ENCODE measurements around the gene FHL3. TPM values are rescaled to one million over a fixed set of nuclear protein-coding genes. Genes with fewer than 3 reads are reported as not detected.

The FHL3 gene
- total and polyA plus RNA-seq, 2 of the 8 experiments (the other 6 are each of a cell fraction or from before 2014, with no cell fraction given) = 14.3 to 35.6 TPM

DNA sequence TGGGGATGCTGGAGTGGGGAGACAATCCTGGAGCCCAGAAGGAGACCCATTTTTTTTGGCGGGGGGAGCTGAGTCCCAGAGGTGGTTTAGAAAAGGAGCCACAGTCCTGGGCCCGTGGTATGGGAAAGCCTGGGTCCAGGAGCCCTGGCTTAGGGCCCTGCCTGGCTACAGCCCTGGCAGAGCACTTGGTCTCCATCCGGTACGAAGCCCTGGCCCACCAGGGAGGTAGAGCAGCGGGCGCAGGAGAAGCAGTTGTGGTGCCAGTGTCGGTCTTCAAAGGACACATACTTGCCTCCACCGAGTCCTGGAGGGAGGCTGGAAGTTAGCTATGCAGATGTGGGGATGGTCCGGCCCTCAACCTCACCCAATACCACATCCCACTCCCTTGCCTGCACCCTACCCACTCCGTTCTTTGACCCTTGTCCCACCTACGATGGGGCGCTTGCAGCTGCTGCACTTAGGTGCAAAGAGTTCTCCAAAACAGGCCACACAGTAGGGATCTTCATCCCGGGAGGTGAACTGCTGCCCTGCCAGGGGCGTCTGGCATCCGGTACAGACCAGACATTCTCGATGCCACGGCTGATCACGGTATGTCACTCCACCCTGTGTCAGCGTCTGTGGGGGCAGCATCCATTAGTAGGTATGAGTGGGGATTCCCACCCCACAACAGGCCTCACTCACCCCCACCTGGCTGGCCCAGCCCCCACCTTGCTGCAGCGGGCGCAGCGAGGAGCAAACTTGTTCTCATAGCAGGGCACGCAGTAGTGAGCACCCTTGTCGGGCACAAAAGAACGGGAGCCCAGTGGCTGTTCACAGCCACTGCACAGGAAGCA is 7.8 kb downstream of the FHL3 start (continued):
- TF ChIP-seq, protein P1, sequence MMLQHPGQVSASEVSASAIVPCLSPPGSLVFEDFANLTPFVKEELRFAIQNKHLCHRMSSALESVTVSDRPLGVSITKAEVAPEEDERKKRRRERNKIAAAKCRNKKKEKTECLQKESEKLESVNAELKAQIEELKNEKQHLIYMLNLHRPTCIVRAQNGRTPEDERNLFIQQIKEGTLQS (IDR thresholded peaks at IDR 0.05; ENCODE audit: insufficient read depth, low read depth, low read length) = no peak
- TF ChIP-seq EZH2 (IDR thresholded peaks at IDR 0.05; ENCODE audit: low read depth, low read length, severe bottlenecking) (no peak), EP300 (IDR thresholded peaks at IDR 0.05; ENCODE audit: borderline replicate concordance in 1 of 2, low read depth in 2 of 2, low read length in 2 of 2) (no peak), HDAC2 (IDR thresholded peaks at IDR 0.05; ENCODE audit: borderline replicate concordance in 1 of 2, low read depth in 2 of 2, low read length in 2 of 2) (no peak), FOSL1 (IDR thresholded peaks at IDR 0.05; ENCODE audit: insufficient read depth, low read depth, low read length) (no peak), MAFK (IDR thresholded peaks at IDR 0.05; ENCODE audit: low read depth, low read length) (no peak), CTBP2 (IDR thresholded peaks at IDR 0.05; ENCODE audit: borderline replicate concordance, insufficient read depth, insufficient read length, low read length) (no peak)
- TF ChIP-seq, protein P2, sequence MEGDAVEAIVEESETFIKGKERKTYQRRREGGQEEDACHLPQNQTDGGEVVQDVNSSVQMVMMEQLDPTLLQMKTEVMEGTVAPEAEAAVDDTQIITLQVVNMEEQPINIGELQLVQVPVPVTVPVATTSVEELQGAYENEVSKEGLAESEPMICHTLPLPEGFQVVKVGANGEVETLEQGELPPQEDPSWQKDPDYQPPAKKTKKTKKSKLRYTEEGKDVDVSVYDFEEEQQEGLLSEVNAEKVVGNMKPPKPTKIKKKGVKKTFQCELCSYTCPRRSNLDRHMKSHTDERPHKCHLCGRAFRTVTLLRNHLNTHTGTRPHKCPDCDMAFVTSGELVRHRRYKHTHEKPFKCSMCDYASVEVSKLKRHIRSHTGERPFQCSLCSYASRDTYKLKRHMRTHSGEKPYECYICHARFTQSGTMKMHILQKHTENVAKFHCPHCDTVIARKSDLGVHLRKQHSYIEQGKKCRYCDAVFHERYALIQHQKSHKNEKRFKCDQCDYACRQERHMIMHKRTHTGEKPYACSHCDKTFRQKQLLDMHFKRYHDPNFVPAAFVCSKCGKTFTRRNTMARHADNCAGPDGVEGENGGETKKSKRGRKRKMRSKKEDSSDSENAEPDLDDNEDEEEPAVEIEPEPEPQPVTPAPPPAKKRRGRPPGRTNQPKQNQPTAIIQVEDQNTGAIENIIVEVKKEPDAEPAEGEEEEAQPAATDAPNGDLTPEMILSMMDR (IDR thresholded peaks at IDR 0.05; ENCODE audit: control extremely low read depth in 1 of 3, insufficient read depth in 1 of 3, low read depth in 1 of 3, low read length in 3 of 3) = no peak
